GM19035 (cell line): ENCODE measurements around the gene SAP25.
A peak's percentile ranks its signal among the peaks of the same experiment; 100 is the strongest.
"Not testable (repeated sequence)": the region's sequence is repeated elsewhere in the genome, so short reads cannot be mapped to it uniquely, and the experiment has no call there.

ENCODE experiments used
- ATAC-seq: cut with Tn5 transposase; IDR thresholded peaks from one replicate; pipeline ENCODE4 v1.9.1; 2021; ENCODE audit not compliant: unreplicated experiment

Gene SAP25

DNA sequence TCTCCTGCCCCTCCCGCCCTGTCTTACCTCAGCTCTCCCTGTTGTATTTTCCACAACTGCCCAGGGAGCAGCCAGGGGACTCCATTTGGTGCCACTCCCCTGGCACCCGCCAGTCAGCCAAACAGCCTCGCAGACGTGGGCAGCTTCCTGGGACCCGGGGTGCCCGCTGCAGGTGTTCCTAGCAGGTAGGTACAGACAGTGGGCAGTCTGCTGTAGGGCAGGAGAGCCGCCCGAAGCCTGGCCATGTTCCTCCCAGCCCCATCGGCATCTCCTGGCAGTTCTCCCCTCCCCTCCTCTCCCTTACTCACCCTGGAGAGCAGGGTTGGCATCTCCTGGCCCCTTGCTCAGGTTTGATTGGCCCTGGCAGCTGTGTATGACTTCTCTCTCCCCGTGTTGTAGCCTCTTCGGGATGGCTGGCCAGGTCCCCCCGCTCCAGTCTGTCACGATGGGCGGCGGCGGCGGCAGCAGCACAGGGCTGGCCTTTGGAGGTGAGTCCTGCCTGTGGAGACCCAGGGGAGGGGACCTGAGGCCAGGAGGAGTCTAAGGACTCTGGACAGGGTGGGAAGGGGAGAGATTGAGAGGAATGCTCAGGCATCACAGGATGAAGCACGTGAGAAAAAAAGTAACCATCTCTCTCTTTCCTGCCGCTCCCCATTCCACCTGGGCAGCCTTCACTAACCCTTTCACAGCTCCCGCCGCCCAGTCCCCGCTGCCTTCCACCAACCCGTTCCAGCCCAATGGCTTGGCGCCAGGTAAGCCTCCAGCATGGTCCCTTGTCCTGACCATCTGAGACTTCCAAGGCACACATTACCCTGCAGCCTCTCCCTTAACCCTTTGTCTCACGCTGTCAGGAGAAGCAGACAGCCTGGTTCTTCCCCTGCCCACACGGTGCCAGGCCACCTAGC is 11.3 kb downstream of the SAP25 start:
- no peak for ATAC-seq

DNA sequence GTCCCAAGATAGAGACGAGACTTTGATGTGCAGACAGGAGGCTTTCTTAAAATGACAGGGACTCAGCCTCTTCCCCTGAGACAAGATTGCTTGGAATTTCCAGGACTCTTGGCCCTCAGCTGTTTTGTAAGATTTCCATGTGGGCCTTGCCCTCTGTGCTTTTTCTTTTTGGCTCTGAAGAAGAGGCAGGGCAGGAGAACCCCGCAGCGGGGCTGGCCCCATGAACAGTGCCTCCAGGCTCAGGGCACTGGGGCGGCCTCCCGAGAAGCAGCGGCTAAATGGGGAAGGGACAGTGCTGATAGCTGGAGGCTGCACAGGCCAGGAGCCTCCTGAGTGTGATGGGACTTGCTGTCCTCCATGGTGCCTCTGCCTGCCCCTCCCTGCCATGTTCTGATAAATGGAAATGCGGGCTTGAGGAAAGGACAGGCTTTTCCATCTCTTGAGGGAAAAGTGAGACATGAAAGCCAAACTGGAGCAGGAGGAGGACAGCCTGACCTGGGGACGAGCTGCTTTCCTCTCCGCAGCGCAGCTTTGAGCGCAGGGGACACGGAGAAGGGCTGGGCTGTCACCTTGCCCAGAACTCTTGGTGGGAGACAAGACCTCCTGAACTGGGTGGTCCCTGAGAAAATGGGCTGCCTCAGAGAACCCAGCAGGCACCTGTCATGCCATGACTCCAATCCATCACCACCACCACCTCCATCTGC is 12.1 kb downstream of the SAP25 start:
- ATAC-seq, result no peak

DNA sequence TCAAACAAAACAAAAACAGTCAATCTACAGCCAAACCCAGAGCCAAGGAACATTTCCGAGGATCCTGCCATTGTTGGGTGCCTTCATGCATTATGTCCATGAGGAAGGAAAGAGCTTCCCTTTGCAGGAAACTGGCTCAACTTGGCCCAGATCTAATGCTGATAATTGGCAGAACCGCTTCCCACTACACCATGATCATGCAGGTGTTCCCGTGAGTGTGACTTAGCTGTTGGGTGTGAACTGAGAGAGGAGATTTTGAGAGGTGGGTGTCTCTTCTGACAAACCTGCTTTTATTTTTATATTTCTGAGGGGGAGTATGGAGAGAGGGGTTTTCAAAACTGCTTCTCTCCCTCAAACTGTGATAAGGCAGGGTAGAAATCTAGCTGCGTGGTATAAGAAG is 14.6 kb downstream of the SAP25 start:
- no peak for ATAC-seq

DNA sequence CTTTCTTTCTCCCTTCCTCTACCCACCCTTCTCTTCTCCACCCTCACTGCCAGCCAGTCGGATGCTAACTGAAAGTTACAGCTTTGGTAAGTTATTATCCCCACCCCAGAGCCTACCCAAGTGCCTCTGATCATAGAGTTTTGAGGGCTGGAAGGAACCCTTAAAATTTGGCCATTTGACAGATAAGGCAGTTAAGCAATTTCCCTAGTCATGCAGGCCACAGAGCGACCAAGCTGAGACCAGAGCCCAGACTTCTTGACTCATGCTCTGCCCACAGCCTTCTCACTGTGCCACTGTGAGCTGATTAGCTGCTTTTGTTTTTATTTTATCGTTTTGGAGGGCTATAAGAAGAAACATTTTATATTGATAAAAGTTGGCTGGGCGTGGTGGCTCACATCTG is 17.2 kb downstream of the SAP25 start:
- no peak for ATAC-seq

DNA sequence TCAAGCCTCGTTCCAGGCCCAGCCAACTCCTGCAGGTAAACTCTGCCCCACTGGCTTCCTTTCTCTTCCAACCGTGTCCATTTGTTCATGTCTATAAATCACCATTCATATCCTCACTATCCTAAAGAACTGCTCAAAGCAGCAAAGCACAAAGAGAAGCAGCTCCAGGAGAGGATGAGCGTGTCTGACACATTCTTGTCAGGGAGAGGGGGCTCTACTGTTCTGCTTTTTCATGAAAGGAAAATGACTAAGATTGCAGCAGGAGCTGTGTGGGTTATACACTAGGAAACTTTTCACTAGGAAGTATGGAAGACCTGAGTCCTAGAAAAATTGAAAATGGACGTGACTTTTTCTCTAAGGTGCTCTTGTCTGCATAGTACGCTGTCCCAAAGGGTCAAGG is 18.0 kb downstream of the SAP25 start:
- no peak for ATAC-seq

DNA sequence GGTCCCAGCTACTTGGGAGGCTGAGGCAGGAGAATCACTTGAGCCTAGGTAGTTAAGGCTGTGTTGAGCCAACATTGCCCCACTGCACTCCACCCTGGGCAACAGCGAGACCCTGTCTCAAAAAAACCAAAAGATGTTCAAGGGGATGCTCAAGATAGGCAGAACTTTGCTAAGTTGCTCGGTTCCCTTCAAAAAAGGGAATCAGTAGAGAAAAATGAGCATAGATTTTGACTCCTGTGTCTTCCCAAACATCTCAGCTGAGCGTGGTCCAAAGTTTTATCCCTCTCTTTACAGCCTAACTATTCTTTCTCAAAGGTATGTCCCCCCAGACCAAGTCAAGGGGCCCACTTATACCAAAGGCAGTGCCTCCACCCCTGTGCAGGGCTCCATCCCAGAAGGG is 20.7 kb downstream of the SAP25 start:
- no peak for ATAC-seq

DNA sequence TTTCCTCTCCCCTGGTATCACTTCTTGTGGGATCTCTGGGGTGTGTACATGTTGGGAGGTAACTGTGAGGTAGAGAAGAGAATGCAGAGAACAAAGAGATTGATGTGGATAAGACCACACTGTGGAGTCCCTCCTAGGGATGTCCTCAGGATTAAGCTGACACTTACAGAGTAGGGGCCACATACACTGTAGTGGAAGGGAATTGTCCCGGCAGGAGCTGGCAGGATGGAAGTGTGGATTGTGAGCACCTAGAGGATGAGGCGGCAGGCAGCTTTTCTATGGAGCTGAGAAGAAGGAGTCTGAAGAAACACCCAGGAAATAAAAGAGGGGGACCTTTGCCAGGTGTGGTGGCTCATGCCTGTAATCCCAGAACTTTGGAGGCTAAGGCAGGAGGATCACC is 21.2 kb downstream of the SAP25 start:
- no peak for ATAC-seq

DNA sequence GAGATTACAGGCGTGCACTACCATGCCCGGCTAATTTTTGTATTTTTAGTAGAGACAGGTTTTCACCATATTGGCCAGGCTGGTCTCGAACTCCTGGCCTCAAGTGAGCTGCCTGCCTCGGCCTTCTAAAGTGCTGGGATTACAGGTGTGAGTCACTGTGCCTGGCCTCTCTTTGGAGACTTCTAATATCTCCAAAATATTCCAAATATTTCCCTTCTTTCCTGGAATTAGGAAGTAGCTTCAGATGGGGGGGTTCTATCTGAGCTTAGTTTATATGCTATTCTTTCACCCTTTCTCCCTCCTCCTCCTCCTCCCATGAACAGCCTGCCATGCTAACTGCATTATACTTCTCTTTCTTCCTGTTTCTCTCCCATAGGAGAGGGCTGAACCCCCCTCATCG is 25.3 kb downstream of the SAP25 start:
- ATAC-seq, result not testable (repeated sequence)

DNA sequence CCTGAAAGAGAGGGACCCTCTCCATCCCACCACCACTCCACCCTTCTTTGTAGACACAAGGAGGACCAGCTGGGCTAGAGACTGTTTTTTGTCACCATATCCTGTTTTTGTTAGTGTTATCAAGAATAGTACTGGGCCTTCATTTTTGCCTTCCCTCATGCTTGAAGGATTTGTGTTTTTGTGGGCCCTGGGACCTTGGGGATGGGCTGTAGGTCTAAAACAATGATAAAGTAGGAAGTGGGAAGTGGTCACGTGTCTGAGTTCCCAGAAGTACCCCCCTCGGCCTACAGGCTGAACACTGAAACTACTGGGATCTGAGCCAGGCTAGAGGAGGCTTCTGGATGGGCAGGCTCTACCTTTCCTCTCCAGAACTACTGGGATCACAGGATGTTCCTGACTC is 25.8 kb downstream of the SAP25 start:
- no peak for ATAC-seq

DNA sequence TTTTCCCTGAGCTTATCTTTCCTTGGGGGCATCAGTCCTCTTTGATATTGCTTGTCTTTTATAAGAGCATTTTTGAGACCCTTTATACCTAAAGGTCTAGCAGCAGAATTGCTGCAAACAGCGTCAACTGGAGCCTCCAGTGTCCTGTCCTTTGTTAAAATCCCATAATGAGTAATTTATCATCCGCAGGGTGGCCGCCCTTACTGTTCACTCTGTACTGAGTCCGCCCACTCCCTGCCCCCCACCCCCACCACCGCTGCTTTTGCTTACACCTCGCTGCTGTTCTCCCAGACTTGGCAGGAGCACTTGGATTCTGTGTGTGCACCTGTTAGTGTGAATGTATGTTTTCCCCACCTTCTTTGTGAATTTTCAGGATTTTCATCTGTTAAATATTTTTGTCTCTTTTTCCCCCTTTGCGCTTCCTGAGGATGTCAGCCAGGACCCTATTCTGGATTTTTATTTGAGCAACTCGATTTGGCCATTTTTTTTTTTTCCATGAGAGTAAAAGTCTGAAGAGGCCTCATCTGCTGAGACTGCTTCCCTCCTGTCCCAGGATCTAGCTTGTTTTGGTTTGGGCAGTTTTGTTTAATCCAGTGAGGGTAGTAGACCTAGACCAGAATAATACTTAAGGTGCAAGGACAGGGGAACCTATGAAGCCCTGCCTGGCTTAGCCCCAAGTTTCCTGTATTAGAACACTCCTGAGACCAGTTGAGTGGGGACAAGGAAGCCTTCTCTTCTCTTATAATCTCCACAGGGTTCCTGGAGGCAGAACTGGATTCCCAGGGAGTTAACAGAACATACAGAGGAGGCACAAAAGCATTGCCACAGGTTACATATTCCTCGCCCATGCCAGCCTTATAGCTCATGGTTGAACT is 26.5 kb downstream of the SAP25 start:
- no peak for ATAC-seq

DNA sequence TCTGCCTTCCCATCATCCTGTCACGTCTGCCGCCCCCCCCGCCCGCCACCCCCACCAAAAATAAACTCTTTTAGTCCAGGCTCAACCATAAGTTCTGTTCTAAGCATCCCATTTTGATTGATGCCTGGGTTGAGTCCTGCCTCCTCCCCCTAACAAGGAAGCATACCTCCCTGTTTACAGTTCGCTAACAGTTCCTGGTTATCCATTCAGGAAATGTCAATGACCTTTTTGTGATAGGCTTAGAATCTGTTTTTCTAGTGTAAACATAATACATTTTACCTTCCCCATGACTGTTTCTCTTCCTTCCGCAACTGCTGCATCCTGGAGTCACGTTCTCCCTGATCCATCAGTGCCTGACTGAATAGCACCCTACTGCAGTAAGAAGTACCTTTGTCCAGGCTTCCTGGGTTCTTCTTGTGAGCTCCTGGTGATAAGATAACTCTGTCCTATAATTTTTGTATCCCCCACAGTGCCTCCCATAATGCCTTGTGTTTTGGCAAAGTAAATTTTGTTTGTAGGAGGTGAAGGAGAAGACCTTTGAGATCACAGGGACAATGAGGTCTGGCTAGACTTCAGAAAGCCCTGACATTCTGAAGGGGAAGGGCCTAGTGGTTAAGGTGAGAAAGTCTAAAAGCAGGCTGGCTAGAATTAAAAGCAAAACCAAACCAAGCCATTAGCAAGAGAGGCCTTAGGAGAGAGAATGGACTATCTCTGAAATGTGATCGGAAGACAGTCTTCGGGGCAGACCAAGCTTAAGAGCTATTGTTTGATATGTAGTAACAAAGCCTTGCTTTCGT is 27.4 kb downstream of the SAP25 start:
- ATAC-seq, result peak; percentile 44

DNA sequence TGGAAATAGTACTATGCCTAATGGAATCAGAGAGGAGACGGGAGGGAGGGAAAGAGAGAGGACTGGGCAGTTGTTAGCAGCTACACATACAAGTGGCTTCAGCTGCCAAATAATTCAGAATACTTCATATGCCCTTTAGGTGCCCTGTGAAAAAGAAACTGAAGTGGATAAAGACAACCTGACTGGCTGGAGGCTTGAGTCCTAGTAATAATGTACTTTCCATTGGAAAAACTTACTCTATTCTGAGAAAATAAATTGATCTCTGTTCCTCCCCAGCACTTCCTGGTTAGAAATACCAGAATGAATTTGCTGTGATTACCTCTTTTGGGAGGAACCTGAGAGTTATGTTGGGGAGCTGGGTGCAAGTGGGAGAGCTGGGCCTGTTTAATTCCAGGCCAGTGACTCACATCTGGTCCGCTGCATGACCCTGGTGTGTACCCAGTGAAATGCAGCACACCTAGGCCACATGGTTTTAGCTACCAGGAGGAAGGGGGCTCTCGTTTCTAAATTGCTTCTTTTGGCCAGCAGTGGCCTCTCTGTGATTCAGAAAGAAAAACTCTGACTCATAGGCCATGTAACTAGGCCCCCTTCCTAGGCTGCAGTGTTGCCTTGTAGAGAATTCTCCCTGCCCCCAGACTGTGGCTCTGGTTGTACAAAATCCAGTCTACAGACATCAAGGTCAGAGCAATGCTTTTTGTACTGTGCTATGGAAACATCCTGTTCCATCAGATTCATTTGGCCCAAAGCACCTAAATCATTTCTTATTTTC is 28.2 kb downstream of the SAP25 start:
- ATAC-seq, result peak; percentile 45

DNA sequence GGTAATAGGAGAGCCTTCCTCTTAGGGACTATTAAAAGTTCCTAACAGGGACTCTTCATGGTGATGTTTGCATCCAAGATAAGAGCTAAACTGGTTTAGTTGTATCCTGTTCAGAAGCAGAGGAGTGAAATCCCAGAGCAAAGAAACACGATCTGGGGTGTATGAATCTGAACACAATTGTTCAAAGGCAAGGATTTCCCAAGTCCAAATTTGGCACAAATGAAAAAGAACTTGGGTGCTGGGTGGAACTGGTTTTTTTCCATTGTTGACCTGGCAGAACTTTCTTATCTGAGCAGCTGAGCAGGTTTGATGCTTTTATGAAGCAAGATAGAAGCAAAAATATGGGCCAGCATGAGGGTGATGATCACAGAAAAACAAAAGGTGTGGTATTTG is 28.7 kb downstream of the SAP25 start:
- ATAC-seq, result no peak

DNA sequence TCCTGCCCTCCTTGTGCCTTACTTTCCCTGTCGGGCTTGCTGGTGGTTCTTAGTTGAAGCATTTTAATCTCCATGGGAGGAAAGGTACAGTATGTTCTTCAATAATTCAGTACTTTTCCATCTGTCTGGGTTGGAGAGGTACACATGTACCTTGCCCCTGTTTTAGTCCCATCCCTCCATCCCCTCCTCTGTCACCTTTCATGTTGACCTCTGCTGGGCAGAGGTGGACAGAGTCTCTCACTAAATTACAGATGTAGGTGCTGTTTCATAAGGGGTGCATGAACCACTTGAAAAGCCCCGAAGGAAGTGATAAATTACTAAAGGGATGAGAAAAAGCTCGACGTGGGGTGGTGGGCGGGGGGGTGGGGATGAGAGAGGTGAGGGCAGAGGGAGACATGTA is 29.3 kb downstream of the SAP25 start:
- no peak for ATAC-seq

DNA sequence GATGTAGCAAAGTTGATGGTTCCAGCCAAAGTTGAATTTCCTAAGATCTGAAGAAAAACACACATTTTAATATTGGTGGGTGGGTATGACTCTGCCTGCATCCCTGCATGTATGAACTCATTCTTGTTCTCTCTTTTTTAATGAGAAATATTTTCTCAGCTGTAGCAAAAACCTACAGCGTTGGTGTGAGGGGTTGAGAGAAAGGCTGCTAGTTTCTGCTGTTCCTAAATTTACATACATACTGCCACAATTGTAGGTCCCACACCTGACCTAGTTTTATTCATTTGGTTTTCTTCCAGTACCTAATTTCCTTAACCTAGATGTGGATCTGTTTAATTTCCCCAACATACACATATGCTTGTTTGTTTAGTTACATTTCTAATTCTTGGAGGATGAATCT is 30.1 kb downstream of the SAP25 start:
- no peak for ATAC-seq

DNA sequence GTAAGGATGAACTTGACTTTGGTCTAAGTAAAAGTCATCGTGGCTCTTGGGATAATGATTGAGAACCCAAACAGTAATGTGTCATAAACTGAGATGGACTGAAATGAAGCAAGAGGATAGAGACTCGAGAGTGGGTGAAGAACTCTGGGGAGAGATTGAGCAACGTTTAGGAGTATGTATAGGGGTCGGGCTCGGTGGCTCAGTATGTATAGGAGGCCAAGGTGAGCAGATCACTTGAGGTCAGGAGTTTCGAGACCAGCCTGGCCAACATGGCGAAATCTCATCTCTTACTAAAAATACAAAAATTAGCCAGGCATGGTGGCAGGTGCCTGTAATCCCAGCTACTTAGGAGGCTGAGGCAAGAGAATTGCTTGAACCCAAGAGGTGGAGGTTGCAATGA is 32.4 kb downstream of the SAP25 start:
- not testable (repeated sequence) for ATAC-seq

DNA sequence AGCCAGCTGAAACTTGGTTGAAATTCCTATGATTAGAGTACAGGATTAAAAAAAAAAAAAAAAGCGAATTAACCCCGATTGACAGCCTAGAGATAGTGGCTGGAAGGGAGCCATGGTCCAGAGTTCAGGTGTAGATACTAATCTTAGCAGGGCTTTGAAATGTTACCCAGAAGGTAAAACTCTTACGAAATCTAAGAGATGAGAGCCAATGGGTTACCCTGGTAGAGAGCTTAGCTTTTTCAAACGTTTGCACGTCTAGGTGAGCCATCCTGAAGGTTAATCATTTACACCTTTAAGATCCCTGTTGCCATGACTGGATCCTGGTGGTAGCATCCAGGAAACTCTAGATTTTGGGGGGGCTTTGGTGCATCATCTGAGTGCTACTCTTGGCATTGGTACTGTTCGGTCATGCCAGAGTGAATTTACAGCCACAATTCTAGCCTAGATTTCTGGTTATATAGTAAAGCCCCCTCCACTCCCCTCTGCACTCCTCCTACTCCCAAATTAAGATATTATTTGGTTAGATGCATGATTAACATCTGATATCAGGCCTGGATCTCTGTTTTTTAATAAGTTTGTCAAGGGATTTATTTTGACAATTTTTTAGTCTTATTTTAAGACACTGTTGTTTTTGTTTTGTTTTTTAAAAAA is 33.5 kb downstream of the SAP25 start:
- no peak for ATAC-seq

DNA sequence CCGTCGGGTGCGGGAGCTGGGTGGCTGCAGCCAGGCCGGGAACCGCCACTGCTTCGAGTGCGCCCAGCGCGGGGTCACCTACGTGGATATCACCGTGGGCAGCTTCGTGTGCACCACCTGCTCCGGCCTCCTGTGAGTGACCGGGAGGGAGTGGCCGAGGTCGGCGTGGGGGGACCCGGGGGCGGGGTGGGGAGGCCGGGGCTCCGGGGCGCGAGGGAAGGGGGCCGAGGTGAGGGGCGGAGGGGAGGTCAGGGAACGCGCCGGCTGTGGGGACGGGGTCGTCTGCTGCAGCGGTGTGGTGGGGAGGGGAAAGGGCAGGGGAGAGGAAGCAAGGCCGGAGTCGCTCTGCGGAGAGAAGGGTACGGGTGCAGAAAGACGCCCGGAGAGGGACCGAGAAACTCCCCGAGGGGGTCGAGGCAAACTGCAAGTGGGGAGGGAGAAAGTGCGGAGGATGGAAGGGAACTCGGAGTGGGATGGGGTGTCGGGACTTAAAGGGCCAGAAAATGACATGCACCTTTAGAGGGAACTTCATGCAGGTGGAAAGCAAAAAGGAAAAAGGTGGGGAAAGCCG is 34.2 kb downstream of the SAP25 start:
- ATAC-seq, result no peak
